ENCODE results near the gene OR52N4. TPM values are rescaled to one million over a fixed set of nuclear protein-coding genes. Genes with fewer than 3 reads are reported as not detected.

Gene OR52N4
- not detected in 2 replicates for total RNA-seq (2014; rRNA removed)
- not detected for Bru-seq, nascent RNA
- BruChase-seq, experiment 1, labeled RNA remaining after a 6-hour chase = not detected
- percentile 6 among the genes with signal in this experiment for BruChase-seq, experiment 2, labeled RNA remaining after a 2-hour chase
- long read RNA-seq = 0 reads

GRCh38 chr11:5753943-5754342 is at the start of gene OR52N4:
Gene OR52N4, plus strand, starts transcription at chr11:5754243. Its CDS starts 498 bp downstream, at chr11:5754741.
- Histone ChIP-seq H3K4me1 (ENCODE audit: insufficient read depth, low read length) (no peaks in the 10 kb centered on the region), H2AFZ (ENCODE audit: low read length) (no peak within 1 kb of the TSS), H3K27me3 (ENCODE audit: low read length) (peaks cover 27% of the 10 kb centered on the region; the same call in 1 of the 2 replicates), H3K9me3 (ENCODE audit: low read length) (no peaks in the 10 kb centered on the region), H3K79me2 (ENCODE audit: low read length) (no peaks in the 10 kb centered on the region), H3F3A (ENCODE audit: low read length, unreplicated experiment) (no peaks in the 10 kb centered on the region), H3K36me3 (ENCODE audit: low read depth, low read length) (no peaks in the 10 kb centered on the region), H3K4me2 (ENCODE audit: low read length) (no peak within 1 kb of the TSS), H3K9ac (ENCODE audit: low read length) (no peak within 1 kb of the TSS), H3K27ac (ENCODE audit: low read length) (no peak within 1 kb of the TSS), H3K4me3 (ENCODE audit: low read length) (no peak within 1 kb of the TSS), H3K9me2 (replicated peaks; ENCODE audit: low read length) (no peaks in the 10 kb centered on the region), H4K20me1 (ENCODE audit: low read length) (no peaks in the 10 kb centered on the region)
- no peak for DNase-seq
- ATAC-seq = no peak
- TF ChIP-seq EZH2 (IDR thresholded peaks at IDR 0.05; ENCODE audit: low read length, unreplicated experiment) (no peak), CTCF (conservative IDR thresholded peaks at IDR 0.05; ENCODE audit: low read depth, low read length) (no peak), EZH2phosphoT487 (IDR thresholded peaks at IDR 0.05; ENCODE audit: borderline replicate concordance, low read length) (no peak)
- ChIA-PET POLR2A (ENCODE audit: unreplicated experiment) (no interaction called here), CTCF (no interaction called here)
- intact Hi-C loops (cut with micrococcal nuclease) = no loop called here
- no TSS peak for BruUV-seq (replicated peaks)

GRCh38 chr11:5705688-5706087 is 48.4 kb upstream of the OR52N4 start:
- Histone ChIP-seq H3F3A (ENCODE audit: low read length, unreplicated experiment) (no peaks in the 10 kb centered on the region), H3K4me3 (ENCODE audit: low read length) (no peak overlapping the region), H3K36me3 (ENCODE audit: low read depth, low read length) (no peaks in the 10 kb centered on the region), H3K4me2 (ENCODE audit: low read length) (no peak overlapping the region), H3K9me2 (replicated peaks; ENCODE audit: low read length) (no peaks in the 10 kb centered on the region), H3K27me3 (ENCODE audit: low read length) (peaks cover 9% of the 10 kb centered on the region), H2AFZ (ENCODE audit: low read length) (no peak overlapping the region), H3K4me1 (ENCODE audit: insufficient read depth, low read length) (no peaks in the 10 kb centered on the region), H3K9ac (ENCODE audit: low read length) (no peak overlapping the region), H3K27ac (ENCODE audit: low read length) (no peak overlapping the region), H3K9me3 (ENCODE audit: low read length) (no peaks in the 10 kb centered on the region), H3K79me2 (ENCODE audit: low read length) (no peaks in the 10 kb centered on the region), H4K20me1 (ENCODE audit: low read length) (no peaks in the 10 kb centered on the region)
- ATAC-seq = no peak
- POLR2A ChIA-PET (ENCODE audit: unreplicated experiment) = no interaction called here
- no peak for DNase-seq
- no TSS peak for BruUV-seq (replicated peaks)
- intact Hi-C loops (cut with micrococcal nuclease) = no loop called here
- CTCF ChIA-PET = no interaction called here
- no peak for TF ChIP-seq EZH2phosphoT487 (IDR thresholded peaks at IDR 0.05; ENCODE audit: borderline replicate concordance, low read length)
- no peak for TF ChIP-seq EZH2 (IDR thresholded peaks at IDR 0.05; ENCODE audit: low read length, unreplicated experiment)
- TF ChIP-seq CTCF (conservative IDR thresholded peaks at IDR 0.05; ENCODE audit: low read depth, low read length) = no peak

- Histone ChIP-seq H3K36me3 (ENCODE audit: low read depth, low read length) (no peaks in the 10 kb centered on the region), H3K27me3 (ENCODE audit: low read length) (peaks cover 9% of the 10 kb centered on the region), H3K4me2 (ENCODE audit: low read length) (no peak overlapping the region), H2AFZ (ENCODE audit: low read length) (no peak overlapping the region), H3K9ac (ENCODE audit: low read length) (no peak overlapping the region), H3K9me2 (replicated peaks; ENCODE audit: low read length) (no peaks in the 10 kb centered on the region), H3F3A (ENCODE audit: low read length, unreplicated experiment) (no peaks in the 10 kb centered on the region), H3K9me3 (ENCODE audit: low read length) (no peaks in the 10 kb centered on the region), H3K27ac (ENCODE audit: low read length) (no peak overlapping the region), H4K20me1 (ENCODE audit: low read length) (no peaks in the 10 kb centered on the region), H3K4me3 (ENCODE audit: low read length) (no peak overlapping the region), H3K79me2 (ENCODE audit: low read length) (no peaks in the 10 kb centered on the region), H3K4me1 (ENCODE audit: insufficient read depth, low read length) (no peaks in the 10 kb centered on the region)
- BruUV-seq (replicated peaks) = no TSS peak
- POLR2A ChIA-PET (ENCODE audit: unreplicated experiment) = no interaction called here
- TF ChIP-seq EZH2 (IDR thresholded peaks at IDR 0.05; ENCODE audit: low read length, unreplicated experiment) = no peak
- TF ChIP-seq EZH2phosphoT487 (IDR thresholded peaks at IDR 0.05; ENCODE audit: borderline replicate concordance, low read length) = no peak
- TF ChIP-seq CTCF (conservative IDR thresholded peaks at IDR 0.05; ENCODE audit: low read depth, low read length) = peak; percentile 60
- DNase-seq (peak; percentile 52), ATAC-seq (peak; percentile 43)
- CTCF ChIA-PET = interaction anchor here (0.8 kb wide), 1 partner anchor 24 kb away, joined by 4 read pairs; no protein-coding TSS in a partner anchor
- intact Hi-C loops (cut with micrococcal nuclease) = loop anchor here (1.0 to 2.0 kb wide), 2 partner anchors 112 to 236 kb away; no protein-coding TSS in a partner anchor
These were observed 41.5 kb upstream of the OR52N4 start for GRCh38 chr11:5712507-5712906.
